Thyroid gland (tissue), 4 donors: ENCODE results near the gene FBRSL1.

Source experiments
- CTCF ChIP-seq, 6 experiments: fragments of 200-600 bp in 3 of 6; fragments of 450-650 bp in 3 of 6; sonication (generic) in 3 of 6; IDR thresholded peaks; one replicate each; pipeline ENCODE4 v1.5.1; 2016 to 2019; ENCODE audit warnings: antibody characterized with exemption in 6 of 6, mild to moderate bottlenecking in 2 of 6, inconsistent platforms in 1 of 6, moderate library complexity in 1 of 6
- POLR2A ChIP-seq, 2 donors: fragments of 450-650 bp; IDR thresholded peaks; one replicate each; pipeline ENCODE4 v1.6.1; 2017; ENCODE audit warnings: antibody characterized with exemption in 2 of 2, mild to moderate bottlenecking in 2 of 2, moderate library complexity in 1 of 2

DNA sequence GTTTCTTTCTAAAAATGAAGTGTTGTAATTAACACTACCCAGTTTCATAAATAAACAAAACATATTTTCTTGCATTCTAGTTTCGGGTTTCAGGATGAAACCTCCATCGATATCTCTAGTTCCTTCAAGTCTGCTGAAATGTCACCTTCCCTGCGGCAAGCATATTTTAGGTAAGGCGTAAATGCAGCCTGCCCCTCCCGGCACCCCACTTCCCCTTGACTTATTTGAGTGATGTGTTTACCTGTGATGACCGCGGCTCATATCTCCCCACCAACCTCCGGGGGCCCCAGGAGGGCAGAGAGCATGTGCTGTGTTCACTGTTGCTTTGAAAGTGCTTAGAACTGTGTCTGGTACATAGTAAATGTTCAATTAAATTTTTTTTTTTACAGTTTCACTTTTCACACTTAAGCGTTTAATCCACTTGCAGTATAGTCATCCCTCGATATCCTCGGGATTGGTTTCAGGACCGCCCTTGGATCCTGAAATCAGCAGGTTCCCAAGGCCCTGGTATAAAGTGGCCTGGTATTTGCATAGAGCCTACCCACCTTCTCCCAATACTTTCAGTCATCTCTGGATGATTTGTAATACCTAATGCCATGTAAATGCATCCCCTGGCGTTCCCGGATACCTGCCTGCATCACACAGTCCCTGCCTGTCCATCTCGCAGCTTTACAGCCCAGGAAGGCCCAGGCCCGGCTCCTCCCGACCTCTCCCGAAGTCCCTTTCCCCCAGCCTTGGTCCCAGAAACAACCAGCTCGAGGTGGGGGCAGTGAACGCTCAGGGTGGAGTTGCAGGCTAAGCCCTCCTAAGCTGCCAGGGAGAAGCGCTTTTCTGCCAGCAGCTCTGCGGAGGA, 40.2 kb upstream of the FBRSL1 start:
- TF ChIP-seq CTCF (IDR thresholded peaks at IDR 0.05) (no peak), POLR2A (IDR thresholded peaks at IDR 0.05) (no peak)
